Melanocyte of skin (primary cell): ENCODE results near the gene ZNF280C. TPM values are rescaled to one million over a fixed set of nuclear protein-coding genes. Genes with fewer than 3 reads are reported as not detected.

ENCODE experiments used
- small RNA-seq, 2 donors: library from RNA; depleted of rRNA; stranded (forward); fragments of <200 nt; gene quantifications; one replicate each; pipeline ENCODE3, GENCODE V24; 2012
- total RNA-seq, 2 donors: library from RNA; depleted of rRNA; stranded (reverse); fragments of >200 nt; gene quantifications; 2 replicates each; pipeline ENCODE4 v1.2.3, GENCODE V29; 2012

ZNF280C gene
- total RNA-seq, result 1 to 10 TPM; 4.8 to 6.3 TPM

GRCh38 chrX:130268449-130269170 is at the start of gene ZNF280C:
ZNF280C (minus strand) TSS chrX:130268899; CDS start chrX:130260449, 8,450 bp downstream.

GRCh38 chrX:130171446-130172126 is 97.1 kb downstream of the ZNF280C start, which contains the start of gene RAB33A:
RAB33A (plus strand) TSS chrX:130171962; CDS start chrX:130172063, 101 bp downstream.

GRCh38 chrX:130165703-130166502 is 102.8 kb downstream of the ZNF280C start, which contains the start of gene AIFM1:
AIFM1 (minus strand) TSS chrX:130165841; CDS start chrX:130165656, 185 bp downstream.

Small RNAs within 50 kb of the gene (small RNA-seq; reads per million reads assigned to genes)
- 0 reads per million in 2 donors for gene RNU6-1130P

Other genes starting within 250 kb of the ZNF280C start
- 1 to 10 TPM; 5.2 to 7.0 TPM for gene ELF4, start 158.4 kb downstream of the ZNF280C start, total RNA-seq
- 10 to 100 TPM; 28.2 to 33.6 TPM for gene AIFM1, start 103.1 kb downstream of the ZNF280C start, total RNA-seq
- gene RAB33A, start 96.9 kb downstream of the ZNF280C start, total RNA-seq, result 10 to 100 TPM in 1 of 2 donors, 1 to 10 TPM in 1; 6.5 to 12.7 TPM
- gene SLC25A14, start 71.0 kb upstream of the ZNF280C start, total RNA-seq, result 1 to 10 TPM; 9.7 to 10.0 TPM
- gene GPR119, start 116.8 kb upstream of the ZNF280C start, total RNA-seq, result not detected
- gene RBMX2, start 133.1 kb upstream of the ZNF280C start, total RNA-seq, result 10 to 100 TPM; 15.1 to 17.0 TPM